Natural killer cell (primary cell): ENCODE measurements around the gene CCDC102A. TPM values are rescaled to one million over a fixed set of nuclear protein-coding genes. Genes with fewer than 3 reads are reported as not detected.

Source experiments
- ATAC-seq, 3 donors: fragments of 150-1000 bp in 2 of 3; fragments of 200-7000 bp in 1 of 3; cut with Tn5 transposase; 1 replicate in 1 of 3; 2 replicates in 2 of 3; pipeline ENCODE4 v1.10.0; 2021; ENCODE audit warnings: mild to moderate bottlenecking in 2 of 3, moderate library complexity in 2 of 3
- DNase-seq, 2 donors: peaks; one replicate each; pipeline versions ENCODE4 v3.0.0 to v3.0.0-alpha.2; 2013 to 2021; ENCODE audit warnings: mixed read lengths in 1 of 2
- H3K27ac ChIP-seq: one replicate; pipeline ENCODE4 v1.5.1; 2013; ENCODE audit warnings: mild to moderate bottlenecking, low read length
- H3K27me3 ChIP-seq: one replicate; pipeline ENCODE4 v1.6.1; 2013; ENCODE audit warnings: low read length; ENCODE audit not compliant: control insufficient read depth, insufficient read depth
- H3K36me3 ChIP-seq: one replicate; pipeline ENCODE4 v1.6.1; 2013; ENCODE audit warnings: low read length; ENCODE audit not compliant: control insufficient read depth, insufficient read depth
- H3K4me1 ChIP-seq: one replicate; pipeline ENCODE4 v1.6.1; 2013; ENCODE audit warnings: low read length; ENCODE audit not compliant: control insufficient read depth, insufficient read depth
- H3K4me3 ChIP-seq: one replicate; pipeline ENCODE4 v1.5.1; 2013; ENCODE audit warnings: low read length
- H3K9me3 ChIP-seq: one replicate; pipeline ENCODE4 v1.6.1; 2013; ENCODE audit warnings: low read length; ENCODE audit not compliant: control insufficient read depth, insufficient read depth
- H3K27ac Mint-ChIP-seq, 2 donors: one replicate each; pipeline ENCODE4 v1.8.0; 2022; ENCODE audit warnings: mild to moderate bottlenecking in 2 of 2, mixed read lengths in 2 of 2, moderate library complexity in 1 of 2
- H3K27me3 Mint-ChIP-seq, 2 donors: one replicate each; pipeline ENCODE4 v1.8.0; 2022; ENCODE audit warnings: low read depth in 2 of 2, mixed read lengths in 2 of 2
- H3K36me3 Mint-ChIP-seq: one replicate; pipeline ENCODE4 v1.8.0; 2022; ENCODE audit warnings: mixed read lengths
- H3K4me1 Mint-ChIP-seq, 2 donors: one replicate each; pipeline ENCODE4 v1.8.0; 2022; ENCODE audit warnings: mixed read lengths in 2 of 2
- H3K4me3 Mint-ChIP-seq: one replicate; pipeline ENCODE4 v1.8.0; 2022; ENCODE audit warnings: mild to moderate bottlenecking, moderate library complexity, mixed read lengths
- H3K9me3 Mint-ChIP-seq, 2 donors: one replicate each; pipeline ENCODE4 v1.8.0; 2022; ENCODE audit warnings: mixed read lengths in 2 of 2
- WGBS: methylation state at CpG from one replicate; pipeline ENCODE4 v1.1.7; 2013; ENCODE audit warnings: missing lambda C conversion rate; ENCODE audit not compliant: insufficient coverage; 5-methylcytosine and 5-hydroxymethylcytosine counted together
- intact Hi-C: fragments of 100-400 bp; cut with micrococcal nuclease; formaldehyde crosslinking; loops from one replicate; pipeline ENCODE4 v1.14.2; 2022
- total RNA-seq, 4 donors: library from RNA; stranded (reverse); fragments of 120-200 nt in 1 of 4; gene quantifications; one replicate each; pipeline versions ENCODE4 v1.2.3 to v1.2.4, GENCODE V29; 2013 to 2022
- TF ChIP-seq, protein P1 (sequence below): fragments of 200-600 bp; IDR thresholded peaks from one replicate; pipeline ENCODE4 v1.8.0; 2022; ENCODE audit warnings: antibody characterized with exemption

Gene CCDC102A
- total RNA-seq, 3 donors from 2014 or later (not counting 1 experiment from before 2014, with no cell fraction given): 15.5 to 24.4 (median 17.1) TPM

DNA sequence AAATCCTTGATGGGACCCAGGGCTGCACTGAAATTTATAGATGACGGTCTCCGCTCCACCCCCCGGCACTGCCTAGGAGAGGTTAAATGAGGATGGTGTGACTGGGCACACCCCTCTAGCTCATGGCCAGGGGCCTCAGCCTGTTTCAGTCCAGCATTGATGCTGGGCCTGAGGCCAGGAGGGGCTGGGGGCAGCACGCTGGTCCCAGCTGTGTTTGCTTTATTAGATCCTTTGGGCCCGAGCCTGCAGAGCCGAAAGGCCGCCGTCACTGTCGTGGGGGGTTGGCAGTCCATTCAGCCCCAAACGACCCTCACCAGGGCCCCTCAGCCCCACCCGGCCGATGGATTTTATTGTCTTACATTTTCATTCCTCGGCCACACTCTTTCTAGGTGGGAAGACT, 39.2 kb downstream of the CCDC102A start:
- Histone ChIP-seq H3K4me1 (peaks cover 12% of the 10 kb centered on the region), H3K36me3 (no peaks in the 10 kb centered on the region), H3K27me3 (no peaks in the 10 kb centered on the region), H3K9me3 (no peaks in the 10 kb centered on the region), H3K4me3 (no peak overlapping the region), H3K27ac (no peak overlapping the region)
- Mint-ChIP-seq H3K4me3 (no peak overlapping the region), H3K27me3 (peaks cover 3 to 9% of the 10 kb centered on the region in 2 donors), H3K4me1 (peaks cover 0 to 10% of the 10 kb centered on the region in 2 donors), H3K27ac (no peak overlapping the region), H3K9me3 (no peaks in the 10 kb centered on the region), H3K36me3 (no peaks in the 10 kb centered on the region)
- TF ChIP-seq, protein P1, sequence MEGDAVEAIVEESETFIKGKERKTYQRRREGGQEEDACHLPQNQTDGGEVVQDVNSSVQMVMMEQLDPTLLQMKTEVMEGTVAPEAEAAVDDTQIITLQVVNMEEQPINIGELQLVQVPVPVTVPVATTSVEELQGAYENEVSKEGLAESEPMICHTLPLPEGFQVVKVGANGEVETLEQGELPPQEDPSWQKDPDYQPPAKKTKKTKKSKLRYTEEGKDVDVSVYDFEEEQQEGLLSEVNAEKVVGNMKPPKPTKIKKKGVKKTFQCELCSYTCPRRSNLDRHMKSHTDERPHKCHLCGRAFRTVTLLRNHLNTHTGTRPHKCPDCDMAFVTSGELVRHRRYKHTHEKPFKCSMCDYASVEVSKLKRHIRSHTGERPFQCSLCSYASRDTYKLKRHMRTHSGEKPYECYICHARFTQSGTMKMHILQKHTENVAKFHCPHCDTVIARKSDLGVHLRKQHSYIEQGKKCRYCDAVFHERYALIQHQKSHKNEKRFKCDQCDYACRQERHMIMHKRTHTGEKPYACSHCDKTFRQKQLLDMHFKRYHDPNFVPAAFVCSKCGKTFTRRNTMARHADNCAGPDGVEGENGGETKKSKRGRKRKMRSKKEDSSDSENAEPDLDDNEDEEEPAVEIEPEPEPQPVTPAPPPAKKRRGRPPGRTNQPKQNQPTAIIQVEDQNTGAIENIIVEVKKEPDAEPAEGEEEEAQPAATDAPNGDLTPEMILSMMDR: no peak
- 90% methylated on average over 13 of the region's 13 CpGs for WGBS
- DNase-seq (no peak), ATAC-seq (no peak)
- intact Hi-C loops: no loop called here

DNA sequence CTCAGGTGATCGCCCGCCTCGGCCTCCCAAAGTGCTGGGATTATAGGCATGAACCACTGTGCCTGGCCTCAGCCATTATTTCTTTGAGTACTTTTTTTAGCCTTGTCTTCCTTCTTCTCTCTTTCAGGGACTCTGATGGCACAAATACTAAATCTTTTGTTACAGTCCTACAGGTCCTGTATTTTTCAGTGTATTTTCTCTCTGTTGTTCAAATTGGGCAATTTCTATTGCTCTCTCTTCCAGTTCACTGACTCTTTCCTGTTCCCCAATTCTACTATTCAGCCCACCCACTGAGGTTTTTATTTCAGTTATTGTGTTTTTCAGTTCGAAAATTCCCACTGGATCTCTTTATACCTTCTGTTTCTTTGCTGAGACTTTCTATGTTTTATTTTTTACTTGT, 42.6 kb downstream of the CCDC102A start:
- Histone ChIP-seq H3K4me3 (no peak overlapping the region), H3K9me3 (no peaks in the 10 kb centered on the region), H3K36me3 (no peaks in the 10 kb centered on the region), H3K27ac (no peak overlapping the region), H3K4me1 (no peaks in the 10 kb centered on the region), H3K27me3 (no peaks in the 10 kb centered on the region)
- ATAC-seq (no peak), DNase-seq (no peak)
- H3K27me3 Mint-ChIP-seq: peaks cover 5 to 16% of the 10 kb centered on the region in 2 donors
- TF ChIP-seq, protein P1: no peak
- no peaks in the 10 kb centered on the region for H3K4me1 Mint-ChIP-seq
- H3K4me3 Mint-ChIP-seq: no peak overlapping the region
- WGBS: 82% methylated on average over 4 of the region's 4 CpGs
- H3K27ac Mint-ChIP-seq: no peak overlapping the region
- no peaks in the 10 kb centered on the region for H3K36me3 Mint-ChIP-seq
- intact Hi-C loops: no loop called here
- no peaks in the 10 kb centered on the region for H3K9me3 Mint-ChIP-seq

DNA sequence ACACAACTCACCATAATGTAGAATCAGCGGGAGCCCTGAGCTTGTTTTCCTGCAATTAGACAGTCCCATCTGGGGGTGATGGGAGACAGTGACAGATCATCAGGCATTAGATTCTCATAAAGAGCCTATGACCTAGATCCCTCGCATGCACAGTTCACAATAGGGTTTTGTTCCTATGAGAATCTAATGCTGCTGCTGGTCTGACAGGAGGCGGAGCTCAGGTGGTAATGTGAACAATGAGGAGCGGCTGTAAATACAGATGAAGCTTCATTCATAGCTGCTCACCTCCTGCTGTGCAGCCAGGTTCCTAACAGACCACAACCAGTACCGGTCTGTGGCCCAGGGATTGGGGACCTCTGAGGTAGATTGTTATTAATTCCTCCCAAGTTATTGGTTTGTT, 47.1 kb downstream of the CCDC102A start:
- H3K36me3 Mint-ChIP-seq: no peaks in the 10 kb centered on the region
- H3K9me3 Mint-ChIP-seq: no peaks in the 10 kb centered on the region
- no peak overlapping the region for H3K27ac ChIP-seq
- no peaks in the 10 kb centered on the region for H3K27me3 ChIP-seq
- H3K9me3 ChIP-seq: no peaks in the 10 kb centered on the region
- TF ChIP-seq, protein P1: no peak
- H3K4me3 Mint-ChIP-seq: no peak overlapping the region
- peaks cover 20% of the 10 kb centered on the region for H3K4me1 ChIP-seq
- WGBS: 95% methylated on average over 4 of the region's 5 CpGs
- H3K4me3 ChIP-seq: no peak overlapping the region
- no peaks in the 10 kb centered on the region for H3K36me3 ChIP-seq
- peaks cover 11 to 26% of the 10 kb centered on the region in 2 donors for H3K4me1 Mint-ChIP-seq
- peaks cover 9 to 14% of the 10 kb centered on the region in 2 donors for H3K27me3 Mint-ChIP-seq
- intact Hi-C loops: no loop called here
- DNase-seq: no peak
- no peak for ATAC-seq
- no peak overlapping the region for H3K27ac Mint-ChIP-seq
